Body of pancreas (tissue), 4 donors: ENCODE measurements around the gene CARHSP1. TPM values are rescaled to one million over a fixed set of nuclear protein-coding genes. Genes with fewer than 3 reads are reported as not detected.

Experiments used
- ATAC-seq: fragments of 150-250 bp; one replicate; pipeline ENCODE4 v1.9.1; 2016
- DNase-seq, 4 donors: peaks; one replicate each; pipeline ENCODE4 v3.0.0-alpha.2; 2019
- H3K27ac ChIP-seq, 4 donors: fragments of 200-600 bp; sonication (generic); 1 replicate in 3 of 4; 2 replicates in 1 of 4; pipeline versions ENCODE4 v1.5.1 to v1.6.1; 2016 to 2019; ENCODE audit warnings: mild to moderate bottlenecking in 1 of 4, mixed read lengths in 1 of 4, moderate library complexity in 1 of 4
- H3K27me3 ChIP-seq, 2 donors: fragments of 200-600 bp; sonication (generic); one replicate each; pipeline ENCODE4 v1.6.0; 2016; ENCODE audit warnings: mild to moderate bottlenecking in 1 of 2
- H3K36me3 ChIP-seq, 2 donors: fragments of 200-600 bp; sonication (generic); replicated peaks in 1 of 2; 2 replicates each; pipeline ENCODE4 v1.5.1; 2016; ENCODE audit warnings: low read depth in 2 of 2; ENCODE audit not compliant: insufficient read depth in 1 of 2
- H3K4me1 ChIP-seq: fragments of 200-600 bp; sonication (generic); one replicate; pipeline ENCODE4 v1.6.0; 2016
- H3K4me3 ChIP-seq, 2 donors: fragments of 200-600 bp; sonication (generic); 1 replicate in 1 of 2; 2 replicates in 1 of 2; pipeline ENCODE4 v1.5.1; 2016 to 2019
- H3K9me3 ChIP-seq, 3 donors: fragments of 200-600 bp; sonication (generic); 1 replicate in 2 of 3; 2 replicates in 1 of 3; pipeline ENCODE4 v1.5.1; 2016
- POLR2A ChIP-seq, 3 donors: fragments of 450-650 bp; IDR thresholded peaks; one replicate each; pipeline ENCODE4 v1.6.1; 2016; ENCODE audit warnings: antibody characterized with exemption in 3 of 3, mild to moderate bottlenecking in 2 of 3
- WGBS, 2 donors: methylation state at CpG; one replicate each; pipeline ENCODE4 v1.1.5; 2017; 5-methylcytosine and 5-hydroxymethylcytosine counted together
- intact Hi-C: fragments of 100-400 bp; cut with DNase I; formaldehyde crosslinking; loops from one replicate; pipeline ENCODE4 v1.15.1; 2023
- total RNA-seq, 2 donors: library from RNA; depleted of rRNA; stranded (reverse); fragments of >200 nt; gene quantifications; one replicate each; pipeline ENCODE4 v1.1.0, GENCODE V29; 2016
- TF ChIP-seq, protein P1 (sequence below), 7 experiments: fragments of 450-650 bp in 4 of 7; fragments of 200-600 bp in 3 of 7; sonication (generic) in 3 of 7; IDR thresholded peaks; one replicate each; pipeline ENCODE4 v1.5.1; 2016 to 2019; ENCODE audit warnings: antibody characterized with exemption in 7 of 7

The CARHSP1 gene
- total RNA-seq, 2 donors from 2014 or later, result 16.5 to 59.9 TPM

GRCh38 chr16:8901320-8901861 is 32.6 kb upstream of the CARHSP1 start:
- Histone ChIP-seq H3K4me1 (no peaks in the 10 kb centered on the region), H3K27ac (no peak overlapping the region), H3K4me3 (no peak overlapping the region), H3K27me3 (no peaks in the 10 kb centered on the region), H3K36me3 (peaks cover 25 to 76% of the 10 kb centered on the region in 2 donors), H3K9me3 (no peaks in the 10 kb centered on the region)
- no peak for TF ChIP-seq POLR2A (IDR thresholded peaks at IDR 0.05)
- TF ChIP-seq, protein P1, sequence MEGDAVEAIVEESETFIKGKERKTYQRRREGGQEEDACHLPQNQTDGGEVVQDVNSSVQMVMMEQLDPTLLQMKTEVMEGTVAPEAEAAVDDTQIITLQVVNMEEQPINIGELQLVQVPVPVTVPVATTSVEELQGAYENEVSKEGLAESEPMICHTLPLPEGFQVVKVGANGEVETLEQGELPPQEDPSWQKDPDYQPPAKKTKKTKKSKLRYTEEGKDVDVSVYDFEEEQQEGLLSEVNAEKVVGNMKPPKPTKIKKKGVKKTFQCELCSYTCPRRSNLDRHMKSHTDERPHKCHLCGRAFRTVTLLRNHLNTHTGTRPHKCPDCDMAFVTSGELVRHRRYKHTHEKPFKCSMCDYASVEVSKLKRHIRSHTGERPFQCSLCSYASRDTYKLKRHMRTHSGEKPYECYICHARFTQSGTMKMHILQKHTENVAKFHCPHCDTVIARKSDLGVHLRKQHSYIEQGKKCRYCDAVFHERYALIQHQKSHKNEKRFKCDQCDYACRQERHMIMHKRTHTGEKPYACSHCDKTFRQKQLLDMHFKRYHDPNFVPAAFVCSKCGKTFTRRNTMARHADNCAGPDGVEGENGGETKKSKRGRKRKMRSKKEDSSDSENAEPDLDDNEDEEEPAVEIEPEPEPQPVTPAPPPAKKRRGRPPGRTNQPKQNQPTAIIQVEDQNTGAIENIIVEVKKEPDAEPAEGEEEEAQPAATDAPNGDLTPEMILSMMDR (IDR thresholded peaks at IDR 0.05), result no peak
- 79 to 82% methylated on average over 13 of the region's 13 CpGs for WGBS, 2 donors
- ATAC-seq (no peak), DNase-seq (no peak)
- intact Hi-C loops, result no loop called here

DNA sequence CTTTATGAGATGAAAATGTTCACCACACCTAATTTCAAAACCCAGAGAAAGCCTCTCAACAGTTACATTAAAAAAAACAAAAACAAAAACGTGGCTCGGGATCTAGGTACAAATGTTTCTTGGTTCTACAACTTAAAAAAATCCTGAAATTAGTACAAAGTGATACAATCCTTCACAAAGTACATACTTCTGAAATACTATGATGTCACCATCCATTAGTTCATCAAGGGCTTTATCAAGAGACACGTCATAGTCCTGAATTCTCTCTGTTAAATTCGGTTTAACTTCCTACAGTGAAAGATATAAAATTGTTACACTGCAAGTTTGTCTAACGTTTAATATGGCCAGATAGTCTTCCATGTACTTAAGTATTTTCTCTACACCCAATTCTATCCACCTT is 31.5 kb upstream of the CARHSP1 start:
- no peak for ATAC-seq
- intact Hi-C loops, result no loop called here
- peaks cover 31 to 72% of the 10 kb centered on the region in 2 donors for H3K36me3 ChIP-seq
- H3K27me3 ChIP-seq, result no peaks in the 10 kb centered on the region
- DNase-seq, result no peak
- no peaks in the 10 kb centered on the region for H3K9me3 ChIP-seq
- WGBS, 2 donors, result 75 to 79% methylated on average over 5 of the region's 5 CpGs
- TF ChIP-seq, protein P1 (IDR thresholded peaks at IDR 0.05), result no peak
- TF ChIP-seq POLR2A (IDR thresholded peaks at IDR 0.05), result no peak
- H3K4me3 ChIP-seq, result no peak overlapping the region
- no peaks in the 10 kb centered on the region for H3K4me1 ChIP-seq
- H3K27ac ChIP-seq, result no peak overlapping the region

GRCh38 chr16:8899709-8900317 is 31.0 kb upstream of the CARHSP1 start:
- no peaks in the 10 kb centered on the region for H3K4me1 ChIP-seq
- no peaks in the 10 kb centered on the region for H3K27me3 ChIP-seq
- H3K36me3 ChIP-seq, result peaks cover 36 to 74% of the 10 kb centered on the region in 2 donors
- WGBS, 2 donors, result 85 to 92% methylated on average over 9 of the region's 9 CpGs
- intact Hi-C loops, result no loop called here
- no peak overlapping the region for H3K4me3 ChIP-seq
- no peak for TF ChIP-seq POLR2A (IDR thresholded peaks at IDR 0.05)
- TF ChIP-seq, protein P1 (IDR thresholded peaks at IDR 0.05), result no peak
- DNase-seq, result no peak
- no peaks in the 10 kb centered on the region for H3K9me3 ChIP-seq
- no peak overlapping the region for H3K27ac ChIP-seq
- no peak for ATAC-seq

- 89 to 96% methylated on average over 3 of the region's 3 CpGs for WGBS, 2 donors
- Histone ChIP-seq H3K27me3 (no peaks in the 10 kb centered on the region), H3K4me1 (no peaks in the 10 kb centered on the region), H3K27ac (no peak overlapping the region), H3K4me3 (no peak overlapping the region), H3K36me3 (peaks cover 43 to 76% of the 10 kb centered on the region in 2 donors), H3K9me3 (no peaks in the 10 kb centered on the region)
- intact Hi-C loops, result no loop called here
- DNase-seq (no peak), ATAC-seq (no peak)
- TF ChIP-seq, protein P1 (IDR thresholded peaks at IDR 0.05), result no peak
- TF ChIP-seq POLR2A (IDR thresholded peaks at IDR 0.05), result no peak
Observed at GRCh38 chr16:8898660-8899318, 30.0 kb upstream of the CARHSP1 start.
